ENCODE results near the gene PRR33. TPM values are rescaled to one million over a fixed set of nuclear protein-coding genes. Genes with fewer than 3 reads are reported as not detected.

PRR33 gene
- total RNA-seq, 4 donors from 2014 or later = not detected

DNA sequence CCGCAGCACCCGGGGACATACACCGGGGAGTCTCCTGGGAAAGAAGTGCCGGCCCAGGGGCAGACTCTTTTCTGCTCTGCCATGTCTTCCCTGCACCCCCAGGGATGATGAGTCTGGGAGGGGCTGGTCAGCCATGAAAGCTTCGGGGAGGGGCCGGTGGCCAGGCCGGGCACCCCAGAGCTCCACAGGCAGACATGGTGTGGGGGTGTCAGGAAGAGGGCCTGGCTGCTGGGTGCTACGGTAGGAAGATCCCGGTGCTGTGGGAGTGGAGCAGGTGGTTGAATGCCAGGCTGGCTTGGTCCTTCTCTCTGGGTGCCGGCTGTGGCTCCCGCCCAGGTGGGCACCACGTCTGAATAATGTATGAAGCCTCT, 21.4 kb downstream of the PRR33 start:
- Histone ChIP-seq H3K27me3 (peaks cover 0 to 21% (median 2%) of the 10 kb centered on the region in 4 donors), H3K4me3 (peak overlapping the region; percentile 36 to 53 (median 40)), H3K36me3 (no peaks in the 10 kb centered on the region), H3K27ac (replicated peaks in 1 of 4) (peak overlapping the region; percentile 45 to 72 (median 61)), H3K4me1 (peaks cover 2 to 70% (median 64%) of the 10 kb centered on the region in 4 donors), H3K9me3 (no peaks in the 10 kb centered on the region)
- DNase-seq (ENCODE audit: extremely low spot score) = no peak
- TF ChIP-seq POLR2A (IDR thresholded peaks at IDR 0.05; ENCODE audit: low read depth) (no peak), CTCF (IDR thresholded peaks at IDR 0.05) (no peak), EP300 (IDR thresholded peaks at IDR 0.05) (no peak), POLR2AphosphoS5 (IDR thresholded peaks at IDR 0.05) (no peak)
- intact Hi-C loops (cut with DNase I) = no loop called here
- 67% methylated on average over 12 of the region's 12 CpGs for WGBS

GRCh38 chr11:1869427-1870325, 22.0 kb downstream of the PRR33 start:
- peaks cover 0 to 21% (median 2%) of the 10 kb centered on the region in 4 donors for H3K27me3 ChIP-seq
- WGBS = 63% methylated on average over 31 of the region's 34 CpGs
- H3K4me1 ChIP-seq = peaks cover 8 to 70% (median 64%) of the 10 kb centered on the region in 4 donors
- H3K9me3 ChIP-seq = no peaks in the 10 kb centered on the region
- peak overlapping the region; percentile 54 to 72 (median 61) for H3K27ac ChIP-seq (replicated peaks in 1 of 4)
- H3K36me3 ChIP-seq = no peaks in the 10 kb centered on the region
- DNase-seq (ENCODE audit: extremely low spot score) = no peak
- intact Hi-C loops (cut with DNase I) = no loop called here
- TF ChIP-seq POLR2AphosphoS5 (IDR thresholded peaks at IDR 0.05) = no peak
- TF ChIP-seq POLR2A (IDR thresholded peaks at IDR 0.05; ENCODE audit: low read depth) = no peak
- TF ChIP-seq EP300 (IDR thresholded peaks at IDR 0.05) = no peak
- TF ChIP-seq CTCF (IDR thresholded peaks at IDR 0.05) = peak in 1 of 3 experiments; percentile 19
- peak overlapping the region; percentile 36 to 53 (median 40) for H3K4me3 ChIP-seq

DNA sequence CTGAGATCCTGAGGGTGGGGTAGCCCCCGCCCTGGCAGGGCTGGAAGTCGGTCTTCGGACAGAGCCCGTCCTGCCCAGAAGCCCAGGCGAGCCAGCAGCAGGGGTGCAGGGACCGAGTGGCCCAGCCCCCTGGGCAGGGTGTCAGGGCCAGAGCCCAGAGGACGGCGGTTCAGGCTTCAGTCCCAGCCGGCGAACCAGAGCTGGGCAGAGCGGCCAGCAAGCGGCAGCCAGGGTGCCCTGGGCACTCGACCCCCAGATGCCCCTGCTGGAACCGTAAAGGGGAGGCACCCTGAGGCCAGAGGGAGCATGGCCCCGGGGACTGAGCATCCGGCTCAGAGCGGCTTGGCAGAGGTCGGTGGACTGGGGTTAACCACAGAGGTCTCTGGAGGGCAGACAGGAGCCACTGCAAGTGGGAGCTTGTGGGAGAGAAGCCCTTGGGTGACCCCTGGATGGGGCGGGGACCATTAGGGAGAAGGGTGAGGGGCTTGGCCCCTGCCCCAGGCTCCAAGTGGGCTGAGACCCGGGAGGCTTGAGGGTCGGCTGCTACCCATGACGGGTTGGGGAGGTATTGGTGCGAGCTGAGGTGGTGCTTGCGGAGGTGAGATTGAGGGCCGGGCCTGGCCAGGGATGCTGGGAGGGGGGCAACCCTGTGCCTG, 22.9 kb downstream of the PRR33 start:
- intact Hi-C loops (cut with DNase I) = no loop called here
- Histone ChIP-seq H3K36me3 (no peaks in the 10 kb centered on the region), H3K27ac (replicated peaks in 1 of 4) (peak overlapping the region; percentile 54 to 72 (median 61)), H3K9me3 (no peaks in the 10 kb centered on the region), H3K27me3 (peaks cover 0 to 21% (median 2%) of the 10 kb centered on the region in 4 donors), H3K4me3 (peak overlapping the region; percentile 36 to 53 (median 40)), H3K4me1 (peaks cover 18 to 75% (median 70%) of the 10 kb centered on the region in 4 donors)
- TF ChIP-seq POLR2AphosphoS5 (IDR thresholded peaks at IDR 0.05) (peak in 1 of 2 donors; percentile 29), EP300 (IDR thresholded peaks at IDR 0.05) (no peak), CTCF (IDR thresholded peaks at IDR 0.05) (no peak), POLR2A (IDR thresholded peaks at IDR 0.05; ENCODE audit: low read depth) (no peak)
- DNase-seq (ENCODE audit: extremely low spot score) = no peak
- 80% methylated on average over 9 of the region's 25 CpGs for WGBS

- peak overlapping the region; percentile 36 to 53 (median 40) for H3K4me3 ChIP-seq
- H3K36me3 ChIP-seq = no peaks in the 10 kb centered on the region
- intact Hi-C loops (cut with DNase I) = no loop called here
- H3K27ac ChIP-seq (replicated peaks in 1 of 4) = peak overlapping the region; percentile 54 to 72 (median 61)
- DNase-seq (ENCODE audit: extremely low spot score) = no peak
- H3K4me1 ChIP-seq = peaks cover 24 to 76% (median 75%) of the 10 kb centered on the region in 4 donors
- WGBS = 75% methylated on average over 4 of the region's 14 CpGs
- H3K9me3 ChIP-seq = no peaks in the 10 kb centered on the region
- peaks cover 0 to 21% (median 2%) of the 10 kb centered on the region in 4 donors for H3K27me3 ChIP-seq
- TF ChIP-seq CTCF (IDR thresholded peaks at IDR 0.05) (no peak), POLR2A (IDR thresholded peaks at IDR 0.05; ENCODE audit: low read depth) (no peak), POLR2AphosphoS5 (IDR thresholded peaks at IDR 0.05) (no peak), EP300 (IDR thresholded peaks at IDR 0.05) (no peak)
These were observed 23.5 kb downstream of the PRR33 start for GRCh38 chr11:1868056-1868635.

All from esophagus muscularis mucosa (tissue), 4 donors.